Measurements from ENCODE around the gene ADISSP.
A peak's percentile ranks its signal among the peaks of the same experiment; 100 is the strongest.

Gene ADISSP

DNA sequence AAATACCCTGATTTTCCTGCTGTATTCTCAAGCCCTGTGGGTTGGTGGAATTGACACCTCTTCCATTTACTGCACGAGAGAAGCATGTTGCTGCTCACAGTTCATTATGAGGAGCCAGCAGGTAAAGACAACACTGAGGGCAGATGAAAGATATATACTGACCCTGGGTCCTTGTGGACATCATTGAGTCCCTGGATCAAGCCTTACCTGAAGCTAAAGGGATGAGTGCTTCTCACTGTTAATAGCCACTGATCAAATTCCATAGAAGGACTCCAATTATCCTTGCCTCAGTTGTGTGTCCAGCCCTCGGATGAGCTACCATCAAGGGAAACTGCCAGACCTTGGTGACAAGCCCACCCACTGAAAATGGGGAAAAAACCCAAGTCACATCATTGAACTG is 47.5 kb downstream of the ADISSP start:
- Mint-ChIP-seq H3K27me3 (peaks cover 81% of the 10 kb centered on the region), H3K9me3 (no peaks in the 10 kb centered on the region), H3K36me3 (ENCODE audit: insufficient read depth) (no peaks in the 10 kb centered on the region), H3K27ac (ENCODE audit: low read depth) (no peak overlapping the region), H3K4me3 (no peak overlapping the region), H3K4me1 (no peaks in the 10 kb centered on the region)
- DNase-seq (ENCODE audit: low spot score in 2 of 2), result no peak
- no peak for ATAC-seq (replicated peaks; ENCODE audit: extremely low read depth, poor library complexity, severe bottlenecking)

- H3K4me3 Mint-ChIP-seq, result no peak overlapping the region
- H3K36me3 Mint-ChIP-seq (ENCODE audit: insufficient read depth), result no peaks in the 10 kb centered on the region
- ATAC-seq (replicated peaks; ENCODE audit: extremely low read depth, poor library complexity, severe bottlenecking) (no peak), DNase-seq (ENCODE audit: low spot score in 2 of 2) (no peak)
- H3K4me1 Mint-ChIP-seq, result no peaks in the 10 kb centered on the region
- H3K27ac Mint-ChIP-seq (ENCODE audit: low read depth), result no peak overlapping the region
- no peaks in the 10 kb centered on the region for H3K9me3 Mint-ChIP-seq
- H3K27me3 Mint-ChIP-seq, result peaks cover 70% of the 10 kb centered on the region
Measured at GRCh38 chr20:3719046-3719445, 48.5 kb downstream of the ADISSP start.

- DNase-seq (ENCODE audit: low spot score in 2 of 2) (no peak), ATAC-seq (replicated peaks; ENCODE audit: extremely low read depth, poor library complexity, severe bottlenecking) (no peak)
- no peaks in the 10 kb centered on the region for H3K9me3 Mint-ChIP-seq
- H3K27me3 Mint-ChIP-seq, result peaks cover 58% of the 10 kb centered on the region
- no peak overlapping the region for H3K27ac Mint-ChIP-seq (ENCODE audit: low read depth)
- no peak overlapping the region for H3K4me3 Mint-ChIP-seq
- no peaks in the 10 kb centered on the region for H3K4me1 Mint-ChIP-seq
- H3K36me3 Mint-ChIP-seq (ENCODE audit: insufficient read depth), result peaks cover 2% of the 10 kb centered on the region
Measured at GRCh38 chr20:3716195-3716834, 51.2 kb downstream of the ADISSP start.

- peaks cover 2% of the 10 kb centered on the region for H3K36me3 Mint-ChIP-seq (ENCODE audit: insufficient read depth)
- H3K27ac Mint-ChIP-seq (ENCODE audit: low read depth), result no peak overlapping the region
- H3K4me1 Mint-ChIP-seq, result peaks cover 6% of the 10 kb centered on the region
- no peaks in the 10 kb centered on the region for H3K9me3 Mint-ChIP-seq
- no peak for DNase-seq (ENCODE audit: low spot score in 2 of 2)
- H3K27me3 Mint-ChIP-seq, result peaks cover 40% of the 10 kb centered on the region
- ATAC-seq (replicated peaks; ENCODE audit: extremely low read depth, poor library complexity, severe bottlenecking), result no peak
- no peak overlapping the region for H3K4me3 Mint-ChIP-seq
Measured at GRCh38 chr20:3714092-3714491, 53.5 kb downstream of the ADISSP start.

- H3K9me3 Mint-ChIP-seq, result no peaks in the 10 kb centered on the region
- peaks cover 8% of the 10 kb centered on the region for H3K4me1 Mint-ChIP-seq
- no peak within 1 kb of the TSS for H3K4me3 Mint-ChIP-seq
- peaks cover 27% of the 10 kb centered on the region for H3K27me3 Mint-ChIP-seq
- peaks cover 2% of the 10 kb centered on the region for H3K36me3 Mint-ChIP-seq (ENCODE audit: insufficient read depth)
- no peak for DNase-seq (ENCODE audit: low spot score in 2 of 2)
- H3K27ac Mint-ChIP-seq (ENCODE audit: low read depth), result no peak within 1 kb of the TSS
- ATAC-seq (replicated peaks; ENCODE audit: extremely low read depth, poor library complexity, severe bottlenecking), result no peak
Measured at GRCh38 chr20:3712279-3712873, 55.2 kb downstream of the ADISSP start, which contains the start of gene SIGLEC1. TSS of gene SIGLEC1 (minus strand) at chr20:3712600. CDS start at chr20:3707128, 5,472 bp downstream.

DNA sequence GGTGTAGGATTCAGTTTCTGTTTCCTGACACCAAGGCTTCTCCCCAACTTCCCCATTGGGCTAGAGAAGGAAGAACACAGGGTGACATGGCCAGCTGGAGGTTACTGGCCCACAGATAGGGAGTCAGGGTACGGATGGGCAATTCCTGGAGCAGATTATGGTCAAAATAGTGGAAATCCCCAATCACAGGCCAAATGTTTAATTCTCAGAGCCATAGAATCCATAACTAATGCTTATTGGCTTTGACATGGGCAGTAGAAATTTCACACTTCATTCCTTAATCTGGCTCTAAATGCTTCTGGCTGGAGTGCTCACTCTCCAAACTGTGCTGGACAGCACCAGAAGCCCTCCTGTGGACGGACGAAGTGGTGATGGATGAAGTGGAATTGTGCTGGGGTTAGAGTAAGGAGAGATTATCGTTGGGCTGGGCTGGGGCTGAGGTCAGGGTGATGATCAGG is 56.0 kb downstream of the ADISSP start:
- Mint-ChIP-seq H3K4me3 (no peak overlapping the region), H3K4me1 (peaks cover 8% of the 10 kb centered on the region), H3K27me3 (peaks cover 18% of the 10 kb centered on the region), H3K36me3 (ENCODE audit: insufficient read depth) (peaks cover 2% of the 10 kb centered on the region), H3K9me3 (no peaks in the 10 kb centered on the region), H3K27ac (ENCODE audit: low read depth) (no peak overlapping the region)
- DNase-seq (ENCODE audit: low spot score in 2 of 2) (no peak), ATAC-seq (replicated peaks; ENCODE audit: extremely low read depth, poor library complexity, severe bottlenecking) (no peak)

DNA sequence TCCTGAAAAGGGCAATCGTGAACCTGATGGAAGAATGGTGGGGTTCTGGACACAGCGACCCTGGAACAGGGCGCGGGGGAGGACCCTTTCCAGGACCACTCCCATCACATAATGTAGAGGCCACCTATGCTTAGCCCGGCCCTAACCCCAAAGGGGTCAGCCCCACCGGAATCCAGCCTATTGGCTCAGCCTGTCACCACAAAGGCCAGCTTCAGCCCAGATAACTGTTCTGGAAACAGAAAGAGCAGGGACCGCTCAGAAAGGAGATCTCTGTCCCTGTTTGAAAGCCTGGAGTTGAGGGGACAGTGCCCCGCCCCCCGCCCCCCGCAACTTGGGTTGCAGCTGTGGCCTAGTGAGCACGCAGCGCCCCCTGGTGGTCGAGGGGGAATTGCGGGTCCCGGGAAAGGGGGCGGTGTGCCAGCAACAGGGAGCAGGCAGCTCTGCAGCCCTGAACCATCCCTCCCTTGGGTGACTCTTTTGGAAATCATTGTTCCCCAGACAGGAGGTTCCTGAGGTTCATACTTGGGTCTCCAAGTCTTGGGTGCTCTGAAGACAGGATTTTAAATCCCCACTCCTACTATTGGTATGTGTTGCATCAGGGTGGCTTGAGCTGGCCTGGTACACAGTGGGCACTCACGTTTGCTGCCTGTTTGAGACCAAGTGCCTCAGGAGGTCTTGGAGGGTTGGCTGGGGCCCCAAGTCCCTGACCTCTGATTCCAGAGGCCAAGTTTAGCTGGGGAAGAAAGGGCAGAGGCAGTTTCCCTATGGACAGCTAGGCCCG is 56.7 kb downstream of the ADISSP start:
- no peak overlapping the region for H3K27ac Mint-ChIP-seq (ENCODE audit: low read depth)
- no peaks in the 10 kb centered on the region for H3K9me3 Mint-ChIP-seq
- H3K27me3 Mint-ChIP-seq, result peaks cover 15% of the 10 kb centered on the region
- peaks cover 2% of the 10 kb centered on the region for H3K36me3 Mint-ChIP-seq (ENCODE audit: insufficient read depth)
- H3K4me3 Mint-ChIP-seq, result no peak overlapping the region
- ATAC-seq (replicated peaks; ENCODE audit: extremely low read depth, poor library complexity, severe bottlenecking) (no peak), DNase-seq (ENCODE audit: low spot score in 2 of 2) (peak; percentile 57 to 81)
- peaks cover 8% of the 10 kb centered on the region for H3K4me1 Mint-ChIP-seq

DNA sequence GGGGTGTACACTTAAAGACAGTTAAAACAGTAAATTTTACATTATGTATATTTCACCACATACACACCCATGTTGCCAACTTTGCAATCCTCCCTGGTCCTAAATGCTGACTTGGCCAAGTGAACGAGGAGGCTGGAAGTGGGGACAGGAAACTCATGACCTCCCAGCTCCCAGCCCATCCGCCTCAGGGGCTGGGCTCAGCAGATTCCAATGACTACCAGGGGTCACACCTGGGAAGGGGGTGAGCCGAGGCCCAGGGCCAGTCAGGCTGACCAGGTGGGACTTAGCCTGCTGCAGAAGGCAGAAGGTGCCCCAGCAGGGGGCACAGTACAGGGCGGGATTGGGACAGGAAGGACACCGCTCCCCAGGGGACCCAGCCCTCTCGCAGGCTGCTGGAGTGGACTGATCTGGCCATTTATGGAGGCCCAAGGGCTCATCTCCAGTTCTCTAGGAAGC is 57.5 kb downstream of the ADISSP start:
- H3K27me3 Mint-ChIP-seq, result peaks cover 18% of the 10 kb centered on the region
- H3K4me3 Mint-ChIP-seq, result no peak overlapping the region
- no peak overlapping the region for H3K27ac Mint-ChIP-seq (ENCODE audit: low read depth)
- no peak for DNase-seq (ENCODE audit: low spot score in 2 of 2)
- ATAC-seq (replicated peaks; ENCODE audit: extremely low read depth, poor library complexity, severe bottlenecking), result no peak
- H3K4me1 Mint-ChIP-seq, result peaks cover 8% of the 10 kb centered on the region
- H3K9me3 Mint-ChIP-seq, result no peaks in the 10 kb centered on the region
- peaks cover 2% of the 10 kb centered on the region for H3K36me3 Mint-ChIP-seq (ENCODE audit: insufficient read depth)

GRCh38 chr20:3707508-3707899 is 60.0 kb downstream of the ADISSP start:
- peaks cover 43% of the 10 kb centered on the region for H3K27me3 Mint-ChIP-seq
- no peak overlapping the region for H3K27ac Mint-ChIP-seq (ENCODE audit: low read depth)

GRCh38 chr20:3706774-3707507 is 60.6 kb downstream of the ADISSP start:
- peaks cover under 1% of the 10 kb centered on the region for H3K36me3 Mint-ChIP-seq (ENCODE audit: insufficient read depth)
- H3K4me3 Mint-ChIP-seq, result no peak overlapping the region
- H3K4me1 Mint-ChIP-seq, result peaks cover 8% of the 10 kb centered on the region
- H3K27me3 Mint-ChIP-seq, result peaks cover 38% of the 10 kb centered on the region
- H3K9me3 Mint-ChIP-seq, result no peaks in the 10 kb centered on the region
- ATAC-seq (replicated peaks; ENCODE audit: extremely low read depth, poor library complexity, severe bottlenecking), result no peak
- no peak overlapping the region for H3K27ac Mint-ChIP-seq (ENCODE audit: low read depth)
- DNase-seq (ENCODE audit: low spot score in 2 of 2), result no peak

More at GRCh38 chr20:3707508-3707899, 60.0 kb downstream of the ADISSP start:
- ATAC-seq (replicated peaks; ENCODE audit: extremely low read depth, poor library complexity, severe bottlenecking) (no peak), DNase-seq (ENCODE audit: low spot score in 2 of 2) (no peak)
- Mint-ChIP-seq H3K36me3 (ENCODE audit: insufficient read depth) (peaks cover 2% of the 10 kb centered on the region), H3K9me3 (no peaks in the 10 kb centered on the region), H3K4me1 (peaks cover 8% of the 10 kb centered on the region), H3K4me3 (no peak overlapping the region)

GRCh38 chr20:3705970-3706739 is 61.4 kb downstream of the ADISSP start:
- H3K9me3 Mint-ChIP-seq, result no peaks in the 10 kb centered on the region
- DNase-seq (ENCODE audit: low spot score in 2 of 2), result no peak
- H3K36me3 Mint-ChIP-seq (ENCODE audit: insufficient read depth), result no peaks in the 10 kb centered on the region
- H3K4me1 Mint-ChIP-seq, result peaks cover 8% of the 10 kb centered on the region
- H3K4me3 Mint-ChIP-seq, result no peak overlapping the region
- H3K27ac Mint-ChIP-seq (ENCODE audit: low read depth), result no peak overlapping the region
- no peak for ATAC-seq (replicated peaks; ENCODE audit: extremely low read depth, poor library complexity, severe bottlenecking)
- peaks cover 30% of the 10 kb centered on the region for H3K27me3 Mint-ChIP-seq
